Aorta (tissue), 5 donors: Measurements from ENCODE around the gene COMMD3. TPM values are rescaled to one million over a fixed set of nuclear protein-coding genes. Genes with fewer than 3 reads are reported as not detected.

Source experiments
- ATAC-seq: fragments of 200-7000 bp; cut with Tn5 transposase; one replicate; pipeline ENCODE4 v1.9.1; 2022; ENCODE audit warnings: moderate library complexity; ENCODE audit not compliant: low FRiP score
- DNase-seq, 2 donors: peaks; one replicate each; pipeline ENCODE4 v3.0.0-alpha.2; 2020
- H3K27ac ChIP-seq, 2 donors: one replicate each; pipeline ENCODE4 v1.5.1; 2013; ENCODE audit warnings: low read length in 2 of 2, mild to moderate bottlenecking in 2 of 2, moderate library complexity in 2 of 2, control low read depth in 1 of 2, inconsistent platforms in 1 of 2, low read depth in 1 of 2
- H3K27me3 ChIP-seq, 2 donors: one replicate each; pipeline ENCODE4 v1.6.1; 2013; ENCODE audit warnings: control low read depth in 1 of 2, low read length in 1 of 2, mild to moderate bottlenecking in 1 of 2, moderate library complexity in 1 of 2; ENCODE audit not compliant: insufficient read depth in 2 of 2, control insufficient read depth in 1 of 2
- H3K36me3 ChIP-seq, 2 donors: one replicate each; pipeline ENCODE4 v1.6.1; 2013; ENCODE audit warnings: control low read depth in 1 of 2, low read length in 1 of 2, mild to moderate bottlenecking in 1 of 2; ENCODE audit not compliant: insufficient read depth in 2 of 2, control insufficient read depth in 1 of 2
- H3K4me1 ChIP-seq, 2 donors: one replicate each; pipeline ENCODE4 v1.6.1; 2013; ENCODE audit warnings: low read length in 2 of 2, control low read depth in 1 of 2, mild to moderate bottlenecking in 1 of 2, moderate library complexity in 1 of 2; ENCODE audit not compliant: insufficient read depth in 2 of 2, control insufficient read depth in 1 of 2
- H3K4me3 ChIP-seq, 2 donors: one replicate each; pipeline ENCODE4 v1.5.1; 2013; ENCODE audit warnings: low read length in 2 of 2, control low read depth in 1 of 2, mild to moderate bottlenecking in 1 of 2
- H3K9me3 ChIP-seq: one replicate; pipeline ENCODE4 v1.6.1; 2013; ENCODE audit warnings: mild to moderate bottlenecking, low read length; ENCODE audit not compliant: control insufficient read depth
- WGBS, 2 donors: extraction: QIAGEN DNeasy Blood & Tissue Kit; methylation state at CpG; one replicate each; pipeline ENCODE4 v1.1.7; 2013; 5-methylcytosine and 5-hydroxymethylcytosine counted together
- intact Hi-C, 2 donors: fragments of 100-400 bp; cut with DNase I; formaldehyde crosslinking; loops; one replicate each; pipeline versions ENCODE4 v1.14.2 to v1.15.0; 2022
- polyA plus RNA-seq, 2 donors: library from polyadenylated mRNA; stranded (reverse); fragments of 200-250 nt; gene quantifications; one replicate each; pipeline ENCODE4 v1.2.3, GENCODE V29; 2013
- total RNA-seq, 2 donors: library from RNA; stranded (reverse); fragmentation: NEBNext Ultra II Directional; extraction: Animal tissue kit (Norgen Biotek cat#: 25700); gene quantifications; one replicate each; pipeline ENCODE4 v1.2.1, GENCODE V29; 2021
- donor health status: healthy with polysubstance abuse.
- donor health status: Bipolar disorder and iron deficiency.
- donor health status: DM: no; HTN: no; CAD: no.
- donor health status: DM: no; HTN: no; CAD: no.
- donor health status: DM: yes; HTN: yes; CAD: no.

The COMMD3 gene
- total and polyA plus RNA-seq, 4 donors = 38.9 to 75.8 (median 52.1) TPM

- Histone ChIP-seq H3K27ac (no peak overlapping the region), H3K27me3 (no peaks in the 10 kb centered on the region), H3K36me3 (no peaks in the 10 kb centered on the region), H3K4me3 (no peak overlapping the region), H3K4me1 (no peaks in the 10 kb centered on the region), H3K9me3 (no peaks in the 10 kb centered on the region)
- DNase-seq = no peak
- ATAC-seq = no peak
- intact Hi-C loops = no loop called here
- WGBS, 2 donors = 30 to 35% methylated on average over 9 of the region's 9 CpGs
Measured at GRCh38 chr10:22338185-22338900, 22.2 kb downstream of the COMMD3 start.

GRCh38 chr10:22338931-22339330, 22.7 kb downstream of the COMMD3 start:
- DNase-seq (no peak), ATAC-seq (no peak)
- intact Hi-C loops = no loop called here
- H3K27ac ChIP-seq = no peak overlapping the region
- H3K36me3 ChIP-seq = no peaks in the 10 kb centered on the region
- H3K4me3 ChIP-seq = no peak overlapping the region
- no peaks in the 10 kb centered on the region for H3K9me3 ChIP-seq
- H3K4me1 ChIP-seq = no peaks in the 10 kb centered on the region
- no peaks in the 10 kb centered on the region for H3K27me3 ChIP-seq

- Histone ChIP-seq H3K9me3 (no peaks in the 10 kb centered on the region), H3K36me3 (no peaks in the 10 kb centered on the region), H3K27me3 (no peaks in the 10 kb centered on the region), H3K4me3 (peak overlapping the region in 1 of 2 donors; percentile 83), H3K27ac (peak overlapping the region in 1 of 2 donors; percentile 38), H3K4me1 (no peaks in the 10 kb centered on the region)
- DNase-seq = no peak
- ATAC-seq = no peak
- intact Hi-C loops = loop anchor here (2.0 to 10.0 kb wide), 4 partner anchors 19 to 755 kb away; partner anchors contain the start of genes MSRB2 (in 2 of the 2) and BMI1 (in 1 of the 2)
- WGBS, 2 donors = 1% methylated on average over 13 of the region's 13 CpGs
Measured at GRCh38 chr10:22339761-22340328, 23.7 kb downstream of the COMMD3 start.

- Histone ChIP-seq H3K27ac (peak overlapping the region; percentile 73 to 77), H3K4me3 (peak overlapping the region; percentile 83 to 94), H3K27me3 (peaks cover 0 to 2% of the 10 kb centered on the region in 2 donors), H3K36me3 (no peaks in the 10 kb centered on the region), H3K4me1 (no peaks in the 10 kb centered on the region), H3K9me3 (no peaks in the 10 kb centered on the region)
- intact Hi-C loops = loop anchor here (2.0 to 10.0 kb wide), 4 partner anchors 20 to 754 kb away; partner anchors contain the start of genes MSRB2 (in 2 of the 2) and BMI1 (in 1 of the 2)
- ATAC-seq = peak; percentile 90
- 0 to 1% methylated on average over 46 to 98 of the region's 98 CpGs for WGBS, 2 donors
- peak; percentile 81 to 90 for DNase-seq
Measured at GRCh38 chr10:22340329-22341189, 24.4 kb downstream of the COMMD3 start.

- Histone ChIP-seq H3K4me1 (no peaks in the 10 kb centered on the region), H3K9me3 (peaks cover 1% of the 10 kb centered on the region), H3K36me3 (no peaks in the 10 kb centered on the region), H3K27me3 (peaks cover 0 to 2% of the 10 kb centered on the region in 2 donors), H3K4me3 (peak overlapping the region; percentile 83 to 94), H3K27ac (peak overlapping the region in 1 of 2 donors; percentile 77)
- WGBS, 2 donors = 3% methylated on average over 40 of the region's 40 CpGs
- DNase-seq = peak in 1 of 2 donors; percentile 47
- intact Hi-C loops = loop anchor here (2.0 to 10.0 kb wide), 4 partner anchors 21 to 753 kb away; partner anchors contain the start of genes MSRB2 (in 2 of the 2) and BMI1 (in 1 of the 2)
- no peak for ATAC-seq
Measured at GRCh38 chr10:22341190-22341925, 25.2 kb downstream of the COMMD3 start.

GRCh38 chr10:22341926-22342196, 25.7 kb downstream of the COMMD3 start:
- H3K27me3 ChIP-seq = peaks cover 0 to 2% of the 10 kb centered on the region in 2 donors
- 60 to 61% methylated on average over 3 of the region's 3 CpGs for WGBS, 2 donors

GRCh38 chr10:22342421-22342820, 26.2 kb downstream of the COMMD3 start:
- intact Hi-C loops = loop anchor here (10.0 kb wide), 2 partner anchors 722 to 752 kb away; partner anchors contain the start of gene MSRB2 (in 2 of the 2)

More at GRCh38 chr10:22341926-22342196, 25.7 kb downstream of the COMMD3 start:
- intact Hi-C loops = loop anchor here (2.0 to 10.0 kb wide), 4 partner anchors 21 to 753 kb away; partner anchors contain the start of genes MSRB2 (in 2 of the 2) and BMI1 (in 1 of the 2)
- no peak overlapping the region for H3K27ac ChIP-seq
- no peak for ATAC-seq
- H3K4me3 ChIP-seq = no peak overlapping the region
- no peaks in the 10 kb centered on the region for H3K4me1 ChIP-seq
- peaks cover 1% of the 10 kb centered on the region for H3K9me3 ChIP-seq
- no peak for DNase-seq
- no peaks in the 10 kb centered on the region for H3K36me3 ChIP-seq

GRCh38 chr10:22343731-22344130, 27.5 kb downstream of the COMMD3 start:
- H3K36me3 ChIP-seq = no peaks in the 10 kb centered on the region
- WGBS, 2 donors = 26% methylated on average over 3 of the region's 3 CpGs
- H3K9me3 ChIP-seq = peaks cover 1% of the 10 kb centered on the region
- H3K27me3 ChIP-seq = peaks cover 0 to 2% of the 10 kb centered on the region in 2 donors
- DNase-seq (no peak), ATAC-seq (no peak)
- no peak overlapping the region for H3K4me3 ChIP-seq
- no peaks in the 10 kb centered on the region for H3K4me1 ChIP-seq
- intact Hi-C loops = loop anchor here (10.0 kb wide), 2 partner anchors 721 to 751 kb away; partner anchors contain the start of gene MSRB2 (in 2 of the 2)
- H3K27ac ChIP-seq = no peak overlapping the region

More at GRCh38 chr10:22342421-22342820, 26.2 kb downstream of the COMMD3 start:
- Histone ChIP-seq H3K27ac (no peak overlapping the region), H3K36me3 (no peaks in the 10 kb centered on the region), H3K27me3 (peaks cover 0 to 2% of the 10 kb centered on the region in 2 donors), H3K4me1 (no peaks in the 10 kb centered on the region), H3K4me3 (no peak overlapping the region), H3K9me3 (peaks cover 1% of the 10 kb centered on the region)
- WGBS, 2 donors = 57 to 58% methylated on average over 3 of the region's 3 CpGs
- DNase-seq = no peak
- ATAC-seq = no peak
